HepG2 (cell line): ENCODE data around the gene RLN3.

Source experiments
- EP300 ChIP-seq, 3 experiments: sonication (generic) in 1 of 3; formaldehyde crosslinking in 1 of 3; IDR thresholded peaks; 2 replicates each; pipeline versions ENCODE4 v1.5.1 to v1.6.1; 2011 to 2020; ENCODE audit warnings: low read depth in 2 of 3, low read length in 2 of 3, borderline replicate concordance in 1 of 3, improper control_type of control experiment in 1 of 3, mild to moderate bottlenecking in 1 of 3, missing genetic modification reagents in 1 of 3, moderate library complexity in 1 of 3
- MAFG ChIP-seq: sonication (generic); formaldehyde crosslinking; IDR thresholded peaks from 2 replicates; pipeline ENCODE4 v1.5.1; 2020; ENCODE audit warnings: mild to moderate bottlenecking, missing genetic modification reagents
- MTF1 ChIP-seq: sonication (generic); formaldehyde crosslinking; IDR thresholded peaks from 2 replicates; pipeline ENCODE4 v1.5.0; 2020; ENCODE audit warnings: missing genetic modification reagents
- ZNF230 ChIP-seq: sonication (generic); formaldehyde crosslinking; IDR thresholded peaks from 2 replicates; pipeline ENCODE4 v1.4.0; 2020; ENCODE audit warnings: mild to moderate bottlenecking, missing genetic modification reagents
- ZNF367 ChIP-seq: sonication (generic); formaldehyde crosslinking; IDR thresholded peaks from 2 replicates; pipeline ENCODE4 v1.4.0; 2020; ENCODE audit warnings: missing genetic modification reagents, borderline replicate concordance
- ZNF549 ChIP-seq: sonication (generic); formaldehyde crosslinking; IDR thresholded peaks from 2 replicates; pipeline ENCODE4 v1.5.0; 2020; ENCODE audit warnings: missing genetic modification reagents
- ZNF552 ChIP-seq: sonication (generic); formaldehyde crosslinking; IDR thresholded peaks from 2 replicates; pipeline ENCODE4 v1.9.0; 2022; ENCODE audit warnings: missing genetic modification reagents, mild to moderate bottlenecking, borderline replicate concordance
- TF ChIP-seq, protein P1 (sequence below): sonication (generic); formaldehyde crosslinking; IDR thresholded peaks from 2 replicates; pipeline ENCODE4 v1.8.1; 2023; ENCODE audit warnings: mild to moderate bottlenecking, missing genetic modification reagents, borderline replicate concordance
- TF ChIP-seq, protein P2 (sequence below): sonication (generic); formaldehyde crosslinking; IDR thresholded peaks from 2 replicates; pipeline ENCODE4 v1.4.0; 2020; ENCODE audit warnings: missing genetic modification reagents
- TF ChIP-seq, protein P3 (sequence below): sonication (generic); formaldehyde crosslinking; IDR thresholded peaks from 2 replicates; pipeline ENCODE4 v1.5.0; 2020; ENCODE audit warnings: mild to moderate bottlenecking, missing genetic modification reagents, moderate library complexity
- TF ChIP-seq, protein P4 (sequence below): IDR thresholded peaks from 2 replicates; pipeline ENCODE4 v1.6.1; 2012; ENCODE audit warnings: low read length, improper control_type of control experiment

DNA sequence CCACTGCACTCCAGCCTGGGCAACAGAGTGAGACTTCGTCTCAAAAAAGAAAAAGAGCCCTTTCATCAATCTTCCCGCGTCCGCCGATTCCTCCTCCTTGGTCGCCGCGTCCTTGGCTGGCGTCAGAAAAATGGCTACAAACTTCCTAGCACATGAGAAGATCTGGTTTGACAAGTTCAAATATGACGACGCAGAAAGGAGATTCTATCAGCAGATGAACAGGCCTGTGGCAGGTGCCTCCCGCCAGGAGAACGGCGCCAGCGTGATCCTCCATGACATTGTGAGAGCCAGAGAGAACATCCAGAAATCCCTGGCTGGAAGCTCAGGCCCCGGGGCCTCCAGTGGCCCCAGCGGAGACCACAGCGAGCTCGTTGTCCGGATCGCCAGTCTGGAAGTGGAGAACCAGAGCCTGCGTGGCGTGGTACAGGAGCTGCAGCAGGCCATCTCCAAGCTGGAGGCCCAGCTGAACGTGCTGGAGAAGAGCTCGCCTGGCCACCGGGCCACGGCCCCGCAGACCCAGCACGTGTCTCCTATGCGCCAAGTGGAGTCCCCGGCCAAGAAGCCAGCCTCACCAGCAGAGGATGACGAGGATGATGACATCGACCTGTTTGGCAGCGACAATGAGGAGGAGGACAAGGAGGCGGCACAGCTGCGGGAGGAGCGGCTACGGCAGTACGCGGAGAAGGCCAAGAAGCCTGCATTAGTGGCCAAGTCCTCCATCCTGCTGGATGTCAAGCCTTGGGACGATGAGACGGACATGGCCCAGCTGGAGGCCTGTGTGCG, 42.5 kb downstream of the RLN3 start:
- TF ChIP-seq, protein P1, sequence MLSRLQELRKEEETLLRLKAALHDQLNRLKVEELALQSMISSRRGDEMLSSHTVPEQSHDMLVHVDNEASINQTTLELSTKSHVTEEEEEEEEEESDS, result no peak
- no peak for TF ChIP-seq MTF1
- TF ChIP-seq, protein P2, sequence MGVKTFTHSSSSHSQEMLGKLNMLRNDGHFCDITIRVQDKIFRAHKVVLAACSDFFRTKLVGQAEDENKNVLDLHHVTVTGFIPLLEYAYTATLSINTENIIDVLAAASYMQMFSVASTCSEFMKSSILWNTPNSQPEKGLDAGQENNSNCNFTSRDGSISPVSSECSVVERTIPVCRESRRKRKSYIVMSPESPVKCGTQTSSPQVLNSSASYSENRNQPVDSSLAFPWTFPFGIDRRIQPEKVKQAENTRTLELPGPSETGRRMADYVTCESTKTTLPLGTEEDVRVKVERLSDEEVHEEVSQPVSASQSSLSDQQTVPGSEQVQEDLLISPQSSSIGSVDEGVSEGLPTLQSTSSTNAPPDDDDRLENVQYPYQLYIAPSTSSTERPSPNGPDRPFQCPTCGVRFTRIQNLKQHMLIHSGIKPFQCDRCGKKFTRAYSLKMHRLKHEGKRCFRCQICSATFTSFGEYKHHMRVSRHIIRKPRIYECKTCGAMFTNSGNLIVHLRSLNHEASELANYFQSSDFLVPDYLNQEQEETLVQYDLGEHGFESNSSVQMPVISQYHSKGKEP, result no peak
- TF ChIP-seq ZNF230, result no peak
- no peak for TF ChIP-seq EP300 (IDR thresholded peaks at IDR 0.05; ENCODE audit: low read depth in 2 of 2, low read length in 2 of 2)
- TF ChIP-seq EP300 (CRISPR knock-in tag; IDR thresholded peaks at IDR 0.05; ENCODE audit: borderline replicate concordance), result no peak
- TF ChIP-seq, protein P3, sequence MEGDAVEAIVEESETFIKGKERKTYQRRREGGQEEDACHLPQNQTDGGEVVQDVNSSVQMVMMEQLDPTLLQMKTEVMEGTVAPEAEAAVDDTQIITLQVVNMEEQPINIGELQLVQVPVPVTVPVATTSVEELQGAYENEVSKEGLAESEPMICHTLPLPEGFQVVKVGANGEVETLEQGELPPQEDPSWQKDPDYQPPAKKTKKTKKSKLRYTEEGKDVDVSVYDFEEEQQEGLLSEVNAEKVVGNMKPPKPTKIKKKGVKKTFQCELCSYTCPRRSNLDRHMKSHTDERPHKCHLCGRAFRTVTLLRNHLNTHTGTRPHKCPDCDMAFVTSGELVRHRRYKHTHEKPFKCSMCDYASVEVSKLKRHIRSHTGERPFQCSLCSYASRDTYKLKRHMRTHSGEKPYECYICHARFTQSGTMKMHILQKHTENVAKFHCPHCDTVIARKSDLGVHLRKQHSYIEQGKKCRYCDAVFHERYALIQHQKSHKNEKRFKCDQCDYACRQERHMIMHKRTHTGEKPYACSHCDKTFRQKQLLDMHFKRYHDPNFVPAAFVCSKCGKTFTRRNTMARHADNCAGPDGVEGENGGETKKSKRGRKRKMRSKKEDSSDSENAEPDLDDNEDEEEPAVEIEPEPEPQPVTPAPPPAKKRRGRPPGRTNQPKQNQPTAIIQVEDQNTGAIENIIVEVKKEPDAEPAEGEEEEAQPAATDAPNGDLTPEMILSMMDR (CRISPR knock-in tag), result no peak
- TF ChIP-seq ZNF367 (CRISPR knock-in tag), result no peak
- TF ChIP-seq, protein P4, sequence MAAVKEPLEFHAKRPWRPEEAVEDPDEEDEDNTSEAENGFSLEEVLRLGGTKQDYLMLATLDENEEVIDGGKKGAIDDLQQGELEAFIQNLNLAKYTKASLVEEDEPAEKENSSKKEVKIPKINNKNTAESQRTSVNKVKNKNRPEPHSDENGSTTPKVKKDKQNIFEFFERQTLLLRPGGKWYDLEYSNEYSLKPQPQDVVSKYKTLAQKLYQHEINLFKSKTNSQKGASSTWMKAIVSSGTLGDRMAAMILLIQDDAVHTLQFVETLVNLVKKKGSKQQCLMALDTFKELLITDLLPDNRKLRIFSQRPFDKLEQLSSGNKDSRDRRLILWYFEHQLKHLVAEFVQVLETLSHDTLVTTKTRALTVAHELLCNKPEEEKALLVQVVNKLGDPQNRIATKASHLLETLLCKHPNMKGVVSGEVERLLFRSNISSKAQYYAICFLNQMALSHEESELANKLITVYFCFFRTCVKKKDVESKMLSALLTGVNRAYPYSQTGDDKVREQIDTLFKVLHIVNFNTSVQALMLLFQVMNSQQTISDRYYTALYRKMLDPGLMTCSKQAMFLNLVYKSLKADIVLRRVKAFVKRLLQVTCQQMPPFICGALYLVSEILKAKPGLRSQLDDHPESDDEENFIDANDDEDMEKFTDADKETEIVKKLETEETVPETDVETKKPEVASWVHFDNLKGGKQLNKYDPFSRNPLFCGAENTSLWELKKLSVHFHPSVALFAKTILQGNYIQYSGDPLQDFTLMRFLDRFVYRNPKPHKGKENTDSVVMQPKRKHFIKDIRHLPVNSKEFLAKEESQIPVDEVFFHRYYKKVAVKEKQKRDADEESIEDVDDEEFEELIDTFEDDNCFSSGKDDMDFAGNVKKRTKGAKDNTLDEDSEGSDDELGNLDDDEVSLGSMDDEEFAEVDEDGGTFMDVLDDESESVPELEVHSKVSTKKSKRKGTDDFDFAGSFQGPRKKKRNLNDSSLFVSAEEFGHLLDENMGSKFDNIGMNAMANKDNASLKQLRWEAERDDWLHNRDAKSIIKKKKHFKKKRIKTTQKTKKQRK, result no peak
- no peak for TF ChIP-seq ZNF549 (CRISPR knock-in tag)
- no peak for TF ChIP-seq ZNF552 (CRISPR knock-in tag)
- no peak for TF ChIP-seq MAFG (CRISPR knock-in tag)
